HG03565 (cell line): ENCODE data around the gene PITHD1.
"Not testable (repeated sequence)": the region's sequence is repeated elsewhere in the genome, so short reads cannot be mapped to it uniquely, and the experiment has no call there.

Source experiments
- ATAC-seq: cut with Tn5 transposase; IDR thresholded peaks from one replicate; pipeline ENCODE4 v1.9.1; 2021; ENCODE audit warnings: mild to moderate bottlenecking, moderate library complexity; ENCODE audit not compliant: unreplicated experiment

Gene PITHD1

DNA sequence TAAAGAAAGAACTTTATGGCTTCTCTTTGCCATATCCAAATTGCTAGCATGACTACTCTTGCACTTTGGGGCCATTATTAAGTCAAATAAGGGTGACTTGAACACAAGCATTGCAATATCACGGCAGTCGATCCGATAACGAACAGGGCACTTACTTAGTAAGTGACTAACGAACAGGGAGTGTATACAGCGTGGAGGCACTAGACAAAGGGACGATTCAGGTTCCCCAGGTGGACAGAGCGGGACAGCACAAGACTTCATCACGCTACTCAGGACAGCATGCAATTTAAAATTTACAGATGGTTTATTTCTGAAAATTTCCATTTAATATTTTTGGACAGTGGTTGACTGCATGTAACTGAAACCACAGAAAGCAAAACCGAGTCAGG, 5.4 kb upstream of the PITHD1 start:
- ATAC-seq: no peak

DNA sequence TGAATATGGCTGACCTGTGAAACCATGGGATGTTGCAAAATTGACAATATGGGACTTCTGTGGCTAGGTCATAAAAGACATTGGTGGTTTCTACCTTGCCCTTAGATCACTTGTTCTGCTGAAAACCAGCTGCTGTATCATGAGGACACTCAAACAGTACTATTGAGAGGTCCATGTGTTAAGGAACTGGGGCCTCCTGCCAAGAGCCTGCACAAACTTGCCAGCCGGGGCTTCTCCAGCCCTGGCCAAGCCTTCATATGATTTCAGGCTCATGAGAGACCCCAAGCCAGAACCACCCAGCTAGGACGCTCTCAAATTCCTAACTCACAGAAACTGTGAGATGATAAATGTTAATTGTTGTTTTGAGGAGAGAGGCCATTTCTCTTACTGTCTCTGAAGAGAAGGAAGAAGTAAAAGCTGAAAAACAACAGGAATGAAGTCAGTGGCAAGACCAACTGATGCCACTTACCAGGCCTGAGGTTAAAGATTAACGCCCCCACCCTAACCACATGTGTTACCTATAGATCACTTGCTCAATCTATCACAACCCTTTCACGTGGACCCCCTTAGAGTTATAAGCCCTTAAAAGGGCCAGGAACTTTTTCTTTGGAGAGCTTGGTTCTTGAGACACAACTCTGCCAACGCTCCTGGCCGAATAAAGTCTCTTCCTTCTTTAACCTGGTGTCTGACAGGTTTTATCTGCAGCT, 3.9 kb upstream of the PITHD1 start:
- no peak for ATAC-seq

DNA sequence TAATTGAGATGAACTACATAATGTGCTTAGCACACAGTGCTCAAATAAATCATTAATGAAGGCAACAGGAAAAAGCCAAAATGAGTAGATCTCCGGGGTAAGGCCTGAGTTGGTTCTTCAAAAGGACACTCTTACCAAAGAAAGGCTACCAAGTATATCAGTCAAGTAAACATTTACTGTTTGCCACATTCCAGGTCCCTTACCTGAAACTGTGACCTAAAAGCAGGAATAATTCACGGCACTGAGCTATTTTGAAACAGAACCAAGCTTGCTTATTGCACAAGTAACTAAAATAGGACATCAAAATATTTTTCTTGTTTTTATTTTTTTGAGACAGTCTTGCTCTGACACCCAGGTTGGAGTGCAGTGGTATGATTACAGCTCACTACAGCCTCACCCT, 2.0 kb upstream of the PITHD1 start:
- no peak for ATAC-seq

DNA sequence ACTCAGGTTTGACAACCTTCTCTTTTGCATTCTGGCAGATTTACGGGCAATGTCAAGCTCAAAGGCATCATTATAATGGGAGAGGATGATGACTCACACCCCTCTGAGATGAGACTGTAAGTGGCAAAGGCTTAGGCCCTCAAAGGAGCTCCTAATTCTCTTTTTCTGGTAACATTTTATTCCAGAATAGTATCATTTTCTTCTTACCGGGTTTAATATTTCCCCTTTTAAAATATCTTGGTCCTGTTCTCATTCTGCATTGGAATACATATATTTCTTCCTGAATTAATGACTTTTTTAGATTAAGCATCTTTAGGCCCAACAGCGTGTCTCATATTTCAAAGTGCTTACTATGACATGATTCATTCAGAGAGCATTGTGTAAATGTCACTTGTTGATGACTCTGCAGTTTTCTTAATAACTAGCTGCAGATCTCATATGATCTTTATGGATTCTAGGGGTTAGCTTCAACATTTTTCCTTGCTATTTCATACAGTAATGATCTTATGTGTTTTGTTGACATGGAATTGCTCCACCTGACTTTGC, 1.7 kb downstream of the PITHD1 start:
- no peak for ATAC-seq

DNA sequence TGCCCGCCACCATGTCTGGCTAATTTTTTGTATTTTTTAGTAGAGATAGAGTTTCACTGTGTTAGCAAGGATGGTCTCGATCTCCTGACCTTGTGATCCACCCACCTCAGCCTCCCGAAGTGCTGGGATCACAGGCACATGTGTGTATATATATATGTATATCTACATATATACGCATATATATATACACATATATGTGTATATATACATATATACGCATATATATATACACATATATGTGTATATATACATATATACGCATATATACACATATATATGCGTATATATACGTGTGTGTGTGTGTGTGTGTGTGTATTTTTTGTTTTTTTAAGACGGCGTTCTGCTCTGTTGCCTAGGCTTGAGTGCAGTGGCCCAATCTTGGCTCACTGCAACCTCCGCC, 4.9 kb downstream of the PITHD1 start:
- ATAC-seq: not testable (repeated sequence)

DNA sequence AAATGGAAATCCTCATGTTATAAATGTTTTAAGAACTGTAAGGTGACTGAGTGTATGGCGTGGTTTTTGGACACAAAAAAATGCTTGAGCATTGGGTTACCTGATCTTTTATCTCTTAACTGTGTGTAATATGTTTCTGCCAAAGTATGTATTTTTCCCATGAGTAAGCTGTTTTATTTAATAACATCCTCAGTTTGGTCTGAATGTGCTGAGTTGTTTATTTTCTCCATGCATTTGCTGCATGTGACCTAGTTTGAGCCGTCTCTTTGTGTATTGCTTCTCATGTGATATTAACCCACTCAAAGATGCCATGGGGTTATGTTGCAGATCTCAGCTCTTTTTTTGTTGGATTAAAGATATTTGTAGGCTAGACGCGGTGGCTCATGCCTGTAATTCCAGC, 6.6 kb downstream of the PITHD1 start:
- ATAC-seq: no peak

DNA sequence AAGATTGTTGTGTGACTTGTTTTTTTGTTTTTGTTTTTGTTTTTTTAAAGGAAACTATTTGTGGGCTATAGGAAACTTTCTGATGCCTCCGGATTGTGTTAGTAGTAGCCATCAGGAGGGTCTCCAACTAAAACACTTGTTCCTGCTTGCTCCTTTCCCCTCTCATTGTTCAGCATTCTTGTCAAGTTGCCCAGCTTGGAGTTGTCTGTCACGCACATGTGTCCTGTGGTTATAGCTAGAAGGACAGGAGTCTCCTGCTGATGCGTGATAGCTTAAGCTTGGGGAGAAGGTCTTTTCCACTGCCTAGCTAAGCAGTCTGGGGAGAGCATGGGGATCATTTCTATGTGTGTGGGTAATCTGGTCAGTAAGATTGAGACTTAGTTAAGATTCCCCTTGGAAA, 9.5 kb downstream of the PITHD1 start:
- ATAC-seq: no peak

DNA sequence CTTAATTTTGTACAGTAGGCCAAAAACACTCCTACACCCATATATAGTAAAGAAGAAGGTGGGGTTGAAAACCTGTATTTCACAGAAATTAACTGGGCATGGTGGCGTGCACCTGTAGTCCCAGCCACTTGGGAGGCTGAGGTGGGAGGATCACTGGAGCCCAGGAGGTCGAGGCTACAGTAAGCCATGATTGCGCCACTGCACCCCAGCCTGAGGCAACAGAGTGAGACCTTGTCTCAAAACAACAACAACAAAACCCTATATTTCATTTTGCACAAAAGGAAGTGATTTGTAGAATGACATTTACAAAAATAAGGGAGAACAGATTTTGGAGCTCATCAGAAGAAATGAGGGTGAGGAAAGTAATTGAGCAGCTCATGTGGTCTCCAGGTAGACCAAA, 10.5 kb downstream of the PITHD1 start:
- no peak for ATAC-seq

DNA sequence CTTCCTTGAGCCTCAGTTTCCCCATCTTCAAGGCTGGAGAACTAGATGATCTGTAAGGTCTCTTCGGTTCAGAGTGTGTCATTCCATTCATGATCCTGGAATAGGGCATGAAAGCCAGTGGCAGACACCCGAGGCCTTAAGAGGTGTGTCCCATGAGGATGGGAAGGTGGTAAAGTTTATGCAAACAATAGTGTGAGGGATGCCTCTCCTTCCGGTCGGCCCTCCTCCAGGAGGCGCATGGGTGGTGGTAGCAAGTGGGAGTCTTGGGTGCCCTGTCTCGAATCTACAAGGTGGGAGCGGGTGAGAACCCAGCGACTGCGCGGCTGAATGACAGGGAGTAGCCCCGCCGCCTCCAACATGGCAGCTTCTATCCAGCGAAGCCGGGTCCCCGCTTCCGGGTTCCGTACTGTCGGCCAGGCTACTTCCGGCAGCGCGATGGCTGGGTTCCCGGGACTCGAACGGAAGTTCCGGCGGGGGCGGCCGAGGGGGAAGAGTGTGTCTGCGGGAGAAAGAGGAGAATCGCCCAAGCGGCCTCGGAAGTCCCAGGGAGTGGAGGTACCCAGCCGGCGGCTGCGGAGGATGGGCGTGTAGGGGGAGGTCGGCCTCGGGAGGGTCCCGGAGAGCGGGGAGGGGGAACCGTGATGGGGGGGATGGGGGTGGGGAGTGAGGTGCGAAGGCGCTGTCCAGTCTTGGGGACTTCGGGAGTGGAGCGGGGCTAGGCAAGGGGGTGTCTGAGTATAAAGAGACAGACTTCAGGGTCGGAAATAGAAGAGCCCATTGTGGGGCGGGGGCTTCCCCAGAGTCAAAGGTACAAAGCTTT, 12.7 kb downstream of the PITHD1 start, which contains the start of gene LYPLA2:
TSS of gene LYPLA2 (plus strand) at position 450 of the 820 bp plus-strand sequence. CDS start 1,538 bp downstream, outside the sequence.
- ATAC-seq: no peak

DNA sequence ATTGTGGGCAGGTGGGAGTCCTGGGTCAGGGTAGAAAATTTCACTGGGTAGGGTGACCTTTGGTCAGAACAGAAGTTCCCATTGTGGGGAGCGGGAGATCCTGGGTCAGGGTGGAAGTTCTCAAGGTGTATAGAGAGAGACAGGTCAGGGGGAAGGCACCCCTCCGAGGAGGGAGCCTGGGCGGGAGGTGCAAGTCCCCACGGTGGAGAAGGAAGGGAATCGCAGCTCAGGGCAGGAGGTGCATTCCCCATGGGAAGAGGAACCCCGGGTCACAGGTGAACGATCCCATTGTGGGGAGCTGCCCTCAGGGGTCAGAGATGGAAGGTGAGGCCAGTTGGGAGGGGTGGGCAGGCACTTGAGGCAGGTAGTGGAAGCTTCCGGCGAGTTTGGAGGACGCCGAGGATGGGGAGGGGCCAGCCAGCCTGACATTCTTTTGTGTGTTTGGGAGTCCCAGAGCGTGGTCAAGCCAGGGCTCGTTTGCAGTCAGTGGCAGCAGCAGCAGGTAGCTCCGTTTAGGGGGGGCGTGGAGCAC, 13.4 kb downstream of the PITHD1 start:
- ATAC-seq: no peak

DNA sequence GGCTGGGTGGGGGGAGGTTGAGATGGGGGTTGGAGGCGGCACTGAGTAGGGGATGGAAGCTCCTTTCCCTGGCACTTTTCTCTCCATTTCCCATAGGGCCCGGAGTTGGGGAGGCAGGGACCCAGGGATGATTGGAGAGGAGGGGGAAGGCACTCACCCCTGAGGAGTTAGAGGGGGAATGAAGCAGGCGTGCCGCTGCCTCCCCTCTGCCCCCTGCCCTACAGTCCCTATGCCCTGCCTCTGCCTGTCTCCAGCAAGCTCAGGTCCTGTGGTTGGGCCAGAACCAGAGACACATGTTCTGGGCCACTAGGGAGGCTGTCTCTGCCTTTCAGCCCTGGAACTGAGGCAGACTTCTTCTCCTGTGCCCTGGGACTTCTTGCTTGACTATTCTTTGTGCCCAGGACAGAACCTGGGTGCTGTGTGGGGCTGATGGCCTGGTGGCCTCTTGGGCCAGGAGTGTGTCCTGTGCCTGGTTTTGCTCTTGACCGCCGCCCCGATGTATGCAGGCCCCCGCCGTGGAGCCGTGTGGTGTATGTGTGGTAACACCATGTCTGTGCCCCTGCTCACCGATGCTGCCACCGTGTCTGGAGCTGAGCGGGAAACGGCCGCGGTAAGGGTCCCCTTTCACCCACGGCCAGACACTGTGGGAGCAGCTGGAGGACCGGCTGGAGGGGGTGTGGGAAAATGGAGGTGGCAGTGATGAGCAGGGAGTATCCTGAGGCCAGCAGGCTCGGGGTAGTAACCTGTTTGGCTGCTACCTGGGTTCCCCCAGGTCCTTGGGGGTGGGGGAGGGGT, 14.1 kb downstream of the PITHD1 start:
- ATAC-seq: no peak

DNA sequence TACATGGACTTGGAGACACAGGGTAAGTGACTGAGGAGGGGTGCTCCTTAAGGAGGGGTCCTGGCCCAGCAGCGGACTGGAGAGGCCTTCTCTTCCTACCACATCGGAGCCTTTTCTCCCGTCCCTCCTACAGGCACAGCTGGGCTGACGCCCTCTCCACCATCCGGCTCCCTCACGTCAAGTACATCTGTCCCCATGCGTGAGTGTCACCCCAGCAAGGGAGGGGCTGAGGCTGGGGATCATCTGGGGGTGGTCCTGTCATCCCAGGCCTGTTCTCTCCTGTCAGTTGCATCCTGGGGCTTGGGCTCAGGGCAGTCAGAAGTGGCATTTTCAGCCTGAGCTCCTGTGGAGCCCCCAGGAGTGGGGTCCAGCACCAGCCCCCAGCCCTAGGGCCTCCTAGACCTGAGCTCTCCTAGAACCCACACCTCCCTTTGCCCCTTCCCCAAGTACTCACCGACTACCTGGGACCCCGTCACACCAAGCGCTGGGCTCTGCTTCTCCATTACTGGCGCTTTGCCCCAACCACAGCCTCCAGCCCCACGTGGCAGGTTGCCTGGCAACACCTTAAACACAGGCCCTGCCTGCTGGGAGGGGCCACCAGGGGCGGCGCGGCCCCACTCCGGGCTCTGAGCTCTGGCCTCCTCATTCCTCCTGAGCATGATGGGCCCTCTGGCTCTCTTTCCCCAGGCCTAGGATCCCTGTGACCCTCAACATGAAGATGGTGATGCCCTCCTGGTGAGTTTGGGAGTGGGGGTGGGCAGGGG, 15.0 kb downstream of the PITHD1 start:
- ATAC-seq: no peak

DNA sequence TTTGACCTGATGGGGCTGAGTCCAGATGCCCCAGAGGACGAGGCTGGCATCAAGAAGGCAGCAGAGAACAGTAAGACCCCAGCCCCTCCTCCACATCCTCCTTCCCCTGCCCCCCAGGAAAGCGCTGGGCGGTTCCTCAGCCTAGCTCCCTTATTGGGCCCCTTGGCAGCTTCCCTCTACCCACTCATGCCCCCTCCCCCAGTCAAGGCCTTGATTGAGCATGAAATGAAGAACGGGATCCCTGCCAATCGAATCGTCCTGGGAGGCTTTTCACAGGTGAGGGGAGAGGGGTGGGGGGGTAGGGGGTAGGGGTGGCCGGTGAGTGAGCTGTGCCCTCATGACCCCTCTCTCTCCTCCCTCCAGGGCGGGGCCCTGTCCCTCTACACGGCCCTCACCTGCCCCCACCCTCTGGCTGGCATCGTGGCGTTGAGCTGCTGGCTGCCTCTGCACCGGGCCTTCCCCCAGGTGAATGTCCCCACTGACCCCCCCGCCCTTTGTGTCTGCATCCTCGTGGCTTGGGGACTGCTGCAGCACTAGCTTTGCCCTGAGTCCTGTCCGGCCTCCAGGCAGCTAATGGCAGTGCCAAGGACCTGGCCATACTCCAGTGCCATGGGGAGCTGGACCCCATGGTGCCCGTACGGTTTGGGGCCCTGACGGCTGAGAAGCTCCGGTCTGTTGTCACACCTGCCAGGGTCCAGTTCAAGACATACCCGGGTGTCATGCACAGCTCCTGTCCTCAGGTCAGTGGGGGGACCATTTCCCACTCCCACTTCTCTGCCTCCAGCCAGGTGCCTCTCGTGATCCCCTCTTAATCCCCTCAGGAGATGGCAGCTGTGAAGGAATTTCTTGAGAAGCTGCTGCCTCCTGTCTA, 15.9 kb downstream of the PITHD1 start:
- no peak for ATAC-seq

DNA sequence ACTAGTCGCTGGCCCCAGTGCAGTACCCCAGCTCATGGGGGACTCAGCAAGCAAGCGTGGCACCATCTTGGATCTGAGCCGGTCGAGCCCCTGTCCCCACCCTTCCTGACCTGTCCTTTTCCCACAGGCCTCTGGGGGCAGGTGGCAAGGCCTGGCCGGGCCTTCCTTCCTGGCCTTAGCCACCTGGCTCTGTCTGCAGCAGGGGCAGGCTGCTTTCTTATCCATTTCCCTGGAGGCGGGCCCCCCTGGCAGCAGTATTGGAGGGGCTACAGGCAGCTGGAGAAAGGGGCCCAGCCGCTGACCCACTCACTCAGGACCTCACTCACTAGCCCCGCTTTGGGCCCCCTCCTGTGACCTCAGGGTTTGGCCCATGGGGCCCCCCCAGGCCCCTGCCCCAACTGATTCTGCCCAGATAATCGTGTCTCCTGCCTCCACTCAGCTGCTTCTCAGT, 16.5 kb downstream of the PITHD1 start:
- not testable (repeated sequence) for ATAC-seq

DNA sequence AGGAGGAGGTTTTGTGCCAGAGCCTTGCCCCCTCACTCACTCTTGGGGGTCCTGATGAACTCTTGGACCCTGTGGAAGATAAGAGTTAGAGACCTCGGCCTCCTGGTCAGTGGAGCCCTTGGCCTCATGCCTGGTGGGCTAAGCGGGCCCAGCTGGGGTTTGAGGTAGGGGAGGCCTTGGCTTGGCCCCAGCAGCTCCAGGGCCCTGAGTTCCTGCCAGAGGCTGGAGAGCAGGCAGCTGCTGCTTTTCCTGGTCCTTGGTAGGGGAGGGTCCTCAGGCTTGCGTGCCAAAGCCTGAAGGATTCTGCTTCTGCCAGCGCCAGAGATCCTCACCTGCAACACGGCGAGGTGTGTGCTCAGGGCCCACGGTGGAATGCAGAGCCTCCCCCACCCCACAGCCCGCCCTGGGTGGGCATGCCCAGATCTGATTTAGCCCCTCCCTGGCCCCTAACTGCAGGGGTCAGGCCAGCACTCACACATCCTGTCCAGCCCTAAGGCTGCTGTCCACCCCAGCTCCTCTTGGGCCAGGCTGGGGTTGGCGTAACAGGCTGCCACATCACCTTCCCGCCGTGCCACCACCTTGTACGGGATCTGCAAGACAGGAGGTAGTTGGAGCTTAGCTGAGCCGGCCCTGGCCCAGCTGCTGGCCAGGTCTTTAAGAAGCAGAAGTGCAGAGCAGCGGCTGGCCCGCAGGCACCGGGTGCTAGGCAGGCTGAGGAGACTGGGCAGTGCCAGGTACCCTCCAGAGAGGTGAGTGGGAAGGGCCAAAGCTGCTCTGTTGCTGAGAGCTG, 17.7 kb downstream of the PITHD1 start:
- no peak for ATAC-seq

DNA sequence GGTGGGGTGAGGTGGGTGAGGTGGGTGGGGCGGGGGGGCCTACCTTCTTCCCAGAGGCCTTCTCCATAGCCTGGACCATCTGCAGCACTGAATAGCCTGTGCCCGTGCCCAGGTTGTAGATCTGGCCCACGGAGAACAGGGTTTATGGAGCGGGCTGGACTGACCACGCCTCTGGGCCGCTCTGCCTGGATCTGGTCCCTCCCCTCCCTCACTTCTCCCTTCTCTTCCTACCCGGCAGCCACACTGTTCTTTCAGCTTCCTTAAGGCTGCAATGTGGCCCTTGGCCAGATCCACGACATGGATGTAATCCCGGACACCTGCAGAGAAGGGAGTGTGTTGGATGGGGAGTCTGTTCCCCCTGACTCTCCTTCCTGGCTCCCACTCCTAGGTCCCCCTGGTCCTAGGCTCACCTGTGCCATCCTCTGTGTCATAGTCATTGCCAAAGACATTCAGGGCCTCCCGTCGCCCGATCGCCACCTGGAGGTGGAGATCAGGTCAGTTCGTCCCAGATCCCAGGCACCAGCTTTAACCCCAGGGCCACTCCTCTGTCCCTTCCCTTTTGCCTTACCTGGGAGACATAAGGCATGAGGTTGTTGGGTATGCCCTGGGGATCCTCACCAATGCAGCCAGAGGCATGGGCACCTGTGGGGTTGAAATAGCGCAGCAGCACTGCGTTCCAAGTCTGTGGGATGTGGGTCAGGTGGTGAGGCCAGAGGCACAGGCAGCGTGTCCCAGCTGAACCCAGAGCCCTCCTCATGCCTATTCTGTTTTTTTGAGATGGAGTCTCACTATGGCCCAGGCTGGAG, 18.5 kb downstream of the PITHD1 start:
- ATAC-seq: no peak
